GM10266 (cell line): ENCODE measurements around the gene CLDN8.

ENCODE experiments used
- DNase-seq: peaks from one replicate; pipeline ENCODE4 v3.0.0; 2012; ENCODE audit errors: extremely low spot score
- CTCF ChIP-seq: IDR thresholded peaks from 2 replicates; pipeline ENCODE4 v1.5.1; 2012; ENCODE audit warnings: mild to moderate bottlenecking, low read depth; ENCODE audit not compliant: control insufficient read depth, insufficient read depth; ENCODE audit errors: missing control alignments

Gene CLDN8

GRCh38 chr21:30186242-30186641 is 29.7 kb downstream of the CLDN8 start:
- no peak for TF ChIP-seq CTCF
- no peak for DNase-seq

GRCh38 chr21:30168086-30168485 is 47.8 kb downstream of the CLDN8 start:
- no peak for DNase-seq
- TF ChIP-seq CTCF, result no peak

- DNase-seq, result no peak
- TF ChIP-seq CTCF, result no peak
Observed at GRCh38 chr21:30166705-30167104, 49.2 kb downstream of the CLDN8 start, which contains the start of gene CLDN17. Gene CLDN17 (minus strand): TSS chr21:30166805. CDS start chr21:30166617, 188 bp downstream.

GRCh38 chr21:30166171-30166570 is 49.7 kb downstream of the CLDN8 start:
- DNase-seq, result no peak
- no peak for TF ChIP-seq CTCF

GRCh38 chr21:30164796-30165195 is 51.1 kb downstream of the CLDN8 start:
- DNase-seq, result no peak
- no peak for TF ChIP-seq CTCF
